ENCODE results near the gene VPS35.

- no peak for TF ChIP-seq CTCF (conservative IDR thresholded peaks at IDR 0.05; ENCODE audit: low read length)
- TF ChIP-seq EZH2phosphoT487 (IDR thresholded peaks at IDR 0.05; ENCODE audit: borderline replicate concordance): no peak
Measured at GRCh38 chr16:46718214-46718613, 29.2 kb upstream of the VPS35 start.

Measured in Loucy (cell line).